ENCODE data around the gene OR6A2.

The OR6A2 gene

GRCh38 chr11:6833356-6833755 lies 33.9 kb upstream of the OR6A2 start:
- no peaks in the 10 kb centered on the region for H3K4me1 ChIP-seq (ENCODE audit: control insufficient read depth in 1 of 2, insufficient read depth in 1 of 2, low read depth in 1 of 2, low read length in 1 of 2)
- H3K9me3 ChIP-seq, result no peaks in the 10 kb centered on the region
- no peaks in the 10 kb centered on the region for H3K27me3 ChIP-seq
- H3K4me3 ChIP-seq (ENCODE audit: low read depth in 1 of 2, low read length in 1 of 2), result no peak overlapping the region
- TF ChIP-seq CTCF (IDR thresholded peaks at IDR 0.05), result no peak
- no peaks in the 10 kb centered on the region for H3K36me3 ChIP-seq
- no peak overlapping the region for H3K27ac ChIP-seq

- Histone ChIP-seq H3K27ac (no peak overlapping the region), H3K27me3 (no peaks in the 10 kb centered on the region), H3K36me3 (no peaks in the 10 kb centered on the region), H3K4me3 (ENCODE audit: low read depth in 1 of 2, low read length in 1 of 2) (no peak overlapping the region), H3K4me1 (ENCODE audit: control insufficient read depth in 1 of 2, insufficient read depth in 1 of 2, low read depth in 1 of 2, low read length in 1 of 2) (no peaks in the 10 kb centered on the region), H3K9me3 (no peaks in the 10 kb centered on the region)
- no peak for TF ChIP-seq CTCF (IDR thresholded peaks at IDR 0.05)
Observed at GRCh38 chr11:6828103-6828502, 28.6 kb upstream of the OR6A2 start.

GRCh38 chr11:6825231-6825744 lies 25.8 kb upstream of the OR6A2 start:
- no peak for TF ChIP-seq CTCF (IDR thresholded peaks at IDR 0.05)
- Histone ChIP-seq H3K27me3 (peaks cover 3% of the 10 kb centered on the region), H3K9me3 (no peaks in the 10 kb centered on the region), H3K4me3 (ENCODE audit: low read depth in 1 of 2, low read length in 1 of 2) (no peak overlapping the region), H3K36me3 (no peaks in the 10 kb centered on the region), H3K27ac (no peak overlapping the region), H3K4me1 (ENCODE audit: control insufficient read depth in 1 of 2, insufficient read depth in 1 of 2, low read depth in 1 of 2, low read length in 1 of 2) (no peaks in the 10 kb centered on the region)

- Histone ChIP-seq H3K9me3 (no peaks in the 10 kb centered on the region), H3K4me3 (ENCODE audit: low read depth in 1 of 2, low read length in 1 of 2) (no peak overlapping the region), H3K27ac (no peak overlapping the region), H3K4me1 (ENCODE audit: control insufficient read depth in 1 of 2, insufficient read depth in 1 of 2, low read depth in 1 of 2, low read length in 1 of 2) (no peaks in the 10 kb centered on the region), H3K36me3 (no peaks in the 10 kb centered on the region), H3K27me3 (peaks cover 3% of the 10 kb centered on the region)
- TF ChIP-seq CTCF (IDR thresholded peaks at IDR 0.05), result no peak
Observed at GRCh38 chr11:6824136-6824823, 24.8 kb upstream of the OR6A2 start.

GRCh38 chr11:6818967-6819366 lies 19.5 kb upstream of the OR6A2 start:
- no peak for TF ChIP-seq CTCF (IDR thresholded peaks at IDR 0.05)
- Histone ChIP-seq H3K9me3 (no peaks in the 10 kb centered on the region), H3K4me3 (ENCODE audit: low read depth in 1 of 2, low read length in 1 of 2) (no peak overlapping the region), H3K4me1 (ENCODE audit: control insufficient read depth in 1 of 2, insufficient read depth in 1 of 2, low read depth in 1 of 2, low read length in 1 of 2) (no peaks in the 10 kb centered on the region), H3K36me3 (no peaks in the 10 kb centered on the region), H3K27me3 (peaks cover 3% of the 10 kb centered on the region), H3K27ac (no peak overlapping the region)

Measured in neutrophil (primary cell).